Hepatocyte (in vitro differentiated cells): ENCODE measurements around the gene PTS. TPM values are rescaled to one million over a fixed set of nuclear protein-coding genes. Genes with fewer than 3 reads are reported as not detected.

Source experiments
- DNase-seq: peaks from one replicate; pipeline ENCODE4 v3.0.0-alpha.2; 2016; ENCODE audit warnings: low spot score
- H2AFZ ChIP-seq: fragments of 200-600 bp; sonication (generic); 2 replicates; pipeline ENCODE4 v1.6.0; 2016; ENCODE audit warnings: antibody characterized with exemption, mild to moderate bottlenecking
- H3K27ac ChIP-seq: fragments of 200-600 bp; sonication (generic); 2 replicates; pipeline ENCODE4 v1.5.1; 2016; ENCODE audit warnings: mild to moderate bottlenecking
- H3K27me3 ChIP-seq: fragments of 200-600 bp; sonication (generic); 2 replicates; pipeline ENCODE4 v1.6.1; 2016
- H3K36me3 ChIP-seq: fragments of 200-600 bp; sonication (generic); replicated peaks from 2 replicates; pipeline ENCODE4 v1.5.1; 2016; ENCODE audit warnings: low read depth; ENCODE audit not compliant: insufficient read depth
- H3K4me1 ChIP-seq: fragments of 200-600 bp; sonication (generic); 2 replicates; pipeline ENCODE4 v1.5.1; 2016; ENCODE audit warnings: mild to moderate bottlenecking, moderate library complexity; ENCODE audit not compliant: insufficient read depth
- H3K4me2 ChIP-seq: fragments of 200-600 bp; sonication (generic); 2 replicates; pipeline ENCODE4 v1.6.0; 2016
- H3K4me3 ChIP-seq: fragments of 200-600 bp; sonication (generic); 2 replicates; pipeline ENCODE4 v1.5.1; 2016; ENCODE audit warnings: mild to moderate bottlenecking
- H3K79me2 ChIP-seq: fragments of 200-600 bp; sonication (generic); 2 replicates; pipeline ENCODE4 v1.6.0; 2017; ENCODE audit warnings: mild to moderate bottlenecking
- H3K9me2 ChIP-seq: fragments of 200-600 bp; sonication (generic); replicated peaks from 2 replicates; pipeline ENCODE4 v1.6.0; 2017; ENCODE audit warnings: mild to moderate bottlenecking; ENCODE audit not compliant: insufficient read depth
- H3K9me3 ChIP-seq: fragments of 200-600 bp; sonication (generic); 2 replicates; pipeline ENCODE4 v1.5.1; 2016; ENCODE audit warnings: low read depth, mild to moderate bottlenecking
- H4K20me1 ChIP-seq: fragments of 200-600 bp; sonication (generic); 2 replicates; pipeline ENCODE4 v1.6.0; 2016; ENCODE audit warnings: mild to moderate bottlenecking; ENCODE audit not compliant: insufficient read depth, poor library complexity, severe bottlenecking
- CTCF ChIP-seq: fragments of 200-600 bp; sonication (generic); IDR thresholded peaks from 2 replicates; pipeline ENCODE4 v1.5.1; 2016; ENCODE audit warnings: antibody characterized with exemption, mild to moderate bottlenecking; ENCODE audit not compliant: poor library complexity
- EZH2 ChIP-seq: fragments of 200-600 bp; sonication (generic); IDR thresholded peaks from 2 replicates; pipeline ENCODE4 v1.6.1; 2016; ENCODE audit warnings: antibody characterized with exemption, mild to moderate bottlenecking, borderline replicate concordance
- EZH2phosphoT487 ChIP-seq: fragments of 200-600 bp; sonication (generic); IDR thresholded peaks from one replicate; pipeline ENCODE4 v1.6.1; 2018; ENCODE audit warnings: antibody characterized with exemption, mild to moderate bottlenecking, low read depth, moderate library complexity; ENCODE audit not compliant: unreplicated experiment, severe bottlenecking
- WGBS: methylation state at CpG from one replicate; pipeline ENCODE4 v1.1.6; 2016; ENCODE audit warnings: low lambda C conversion rate; ENCODE audit errors: missing lambda C conversion rate; 5-methylcytosine and 5-hydroxymethylcytosine counted together
- polyA plus RNA-seq: library from polyadenylated mRNA; unstranded; fragments of >200 nt; fragmentation: Nextera tagmentation; extraction: Ambion mirVana; gene quantifications from 2 replicates; pipeline ENCODE4 v1.2.1, GENCODE V29; 2016
- total RNA-seq: library from RNA; depleted of rRNA; stranded (reverse); fragments of >200 nt; gene quantifications from 2 replicates; pipeline ENCODE4 v1.2.3, GENCODE V29; 2014

PTS gene
- total and polyA plus RNA-seq, 2 experiments from 2014 or later = 44.3 to 84.6 TPM

DNA sequence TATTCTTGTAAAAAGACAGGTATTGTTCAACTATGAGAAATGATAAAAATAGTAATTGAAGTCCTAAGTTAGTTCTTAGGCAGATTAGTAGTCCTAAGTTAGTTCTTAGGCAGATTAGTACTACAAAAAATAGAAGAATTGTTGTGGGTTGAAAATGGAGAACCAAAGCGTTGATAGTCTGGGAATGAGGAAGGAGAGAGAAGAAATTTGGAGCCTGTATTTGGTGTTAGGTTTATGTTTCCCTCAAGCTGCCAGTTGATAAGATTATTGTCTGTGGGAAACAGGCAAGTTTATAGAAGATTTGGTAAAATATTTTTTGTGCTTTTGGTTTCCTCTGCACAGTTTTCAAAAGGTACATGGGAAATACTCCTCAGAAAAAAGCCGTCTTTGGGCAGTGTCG is 47.3 kb upstream of the PTS start:
- Histone ChIP-seq H3K36me3 (no peaks in the 10 kb centered on the region), H3K4me1 (no peaks in the 10 kb centered on the region), H4K20me1 (no peaks in the 10 kb centered on the region), H2AFZ (no peak overlapping the region), H3K4me3 (no peak overlapping the region), H3K79me2 (peaks cover 9% of the 10 kb centered on the region), H3K9me3 (no peaks in the 10 kb centered on the region), H3K9me2 (no peaks in the 10 kb centered on the region), H3K4me2 (peak overlapping the region; percentile 71), H3K27me3 (no peaks in the 10 kb centered on the region), H3K27ac (no peak overlapping the region)
- TF ChIP-seq CTCF (no peak), EZH2phosphoT487 (no peak), EZH2 (no peak)
- DNase-seq = no peak
- WGBS = 86% methylated on average over 3 of the region's 3 CpGs

GRCh38 chr11:112179601-112180000 is 46.6 kb upstream of the PTS start:
- Histone ChIP-seq H2AFZ (no peak overlapping the region), H3K4me1 (no peaks in the 10 kb centered on the region), H3K4me3 (no peak overlapping the region), H3K4me2 (peak overlapping the region; percentile 71), H4K20me1 (no peaks in the 10 kb centered on the region), H3K79me2 (peaks cover 9% of the 10 kb centered on the region), H3K27me3 (no peaks in the 10 kb centered on the region), H3K9me3 (no peaks in the 10 kb centered on the region), H3K36me3 (no peaks in the 10 kb centered on the region), H3K9me2 (no peaks in the 10 kb centered on the region), H3K27ac (no peak overlapping the region)
- TF ChIP-seq EZH2 = no peak
- TF ChIP-seq EZH2phosphoT487 = no peak
- TF ChIP-seq CTCF = no peak
- DNase-seq = no peak

DNA sequence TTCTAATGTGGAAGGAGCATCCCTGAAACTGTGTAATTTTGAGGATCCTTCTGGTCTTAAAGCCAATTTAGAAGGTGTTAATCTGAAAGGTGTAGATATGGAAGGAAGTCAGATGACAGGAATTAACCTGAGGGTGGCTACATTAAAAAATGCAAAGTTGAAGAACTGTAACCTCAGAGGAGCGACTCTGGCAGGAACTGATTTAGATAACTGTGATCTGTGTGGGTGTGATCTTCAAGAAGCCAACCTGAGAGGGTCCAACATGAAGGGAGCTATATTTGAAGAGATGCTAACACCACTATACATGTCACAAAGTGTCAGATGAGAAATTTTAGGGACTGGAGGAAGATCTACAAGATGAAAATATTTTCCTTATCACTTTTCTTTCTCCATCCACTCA is 43.4 kb upstream of the PTS start:
- no peak for DNase-seq
- no peak overlapping the region for H3K4me2 ChIP-seq
- H3K27ac ChIP-seq = no peak overlapping the region
- H3K9me3 ChIP-seq = no peaks in the 10 kb centered on the region
- no peaks in the 10 kb centered on the region for H3K4me1 ChIP-seq
- no peak overlapping the region for H2AFZ ChIP-seq
- H3K36me3 ChIP-seq = no peaks in the 10 kb centered on the region
- no peak for TF ChIP-seq EZH2
- TF ChIP-seq EZH2phosphoT487 = no peak
- no peak for TF ChIP-seq CTCF
- no peaks in the 10 kb centered on the region for H3K9me2 ChIP-seq
- WGBS = 89% methylated on average over 1 of the region's 1 CpG
- no peaks in the 10 kb centered on the region for H4K20me1 ChIP-seq
- no peak overlapping the region for H3K4me3 ChIP-seq
- no peaks in the 10 kb centered on the region for H3K27me3 ChIP-seq
- H3K79me2 ChIP-seq = peaks cover 4% of the 10 kb centered on the region

GRCh38 chr11:112185883-112186282 is 40.3 kb upstream of the PTS start:
- no peaks in the 10 kb centered on the region for H4K20me1 ChIP-seq
- H3K4me3 ChIP-seq = no peak overlapping the region
- H3K4me1 ChIP-seq = no peaks in the 10 kb centered on the region
- DNase-seq = no peak
- no peaks in the 10 kb centered on the region for H3K9me2 ChIP-seq
- no peak overlapping the region for H2AFZ ChIP-seq
- no peak overlapping the region for H3K4me2 ChIP-seq
- no peaks in the 10 kb centered on the region for H3K9me3 ChIP-seq
- no peaks in the 10 kb centered on the region for H3K27me3 ChIP-seq
- no peaks in the 10 kb centered on the region for H3K79me2 ChIP-seq
- no peak for TF ChIP-seq EZH2phosphoT487
- no peak for TF ChIP-seq CTCF
- no peak for TF ChIP-seq EZH2
- H3K27ac ChIP-seq = no peak overlapping the region
- no peaks in the 10 kb centered on the region for H3K36me3 ChIP-seq
